ENCODE measurements around the gene TBC1D25.
A peak's percentile ranks its signal among the peaks of the same experiment; 100 is the strongest.

Gene TBC1D25

GRCh38 chrX:48509619-48510018, 29.9 kb upstream of the TBC1D25 start:
- DNase-seq (ENCODE audit: extremely low read depth, low read depth), result no peak
- TF ChIP-seq, protein P1, sequence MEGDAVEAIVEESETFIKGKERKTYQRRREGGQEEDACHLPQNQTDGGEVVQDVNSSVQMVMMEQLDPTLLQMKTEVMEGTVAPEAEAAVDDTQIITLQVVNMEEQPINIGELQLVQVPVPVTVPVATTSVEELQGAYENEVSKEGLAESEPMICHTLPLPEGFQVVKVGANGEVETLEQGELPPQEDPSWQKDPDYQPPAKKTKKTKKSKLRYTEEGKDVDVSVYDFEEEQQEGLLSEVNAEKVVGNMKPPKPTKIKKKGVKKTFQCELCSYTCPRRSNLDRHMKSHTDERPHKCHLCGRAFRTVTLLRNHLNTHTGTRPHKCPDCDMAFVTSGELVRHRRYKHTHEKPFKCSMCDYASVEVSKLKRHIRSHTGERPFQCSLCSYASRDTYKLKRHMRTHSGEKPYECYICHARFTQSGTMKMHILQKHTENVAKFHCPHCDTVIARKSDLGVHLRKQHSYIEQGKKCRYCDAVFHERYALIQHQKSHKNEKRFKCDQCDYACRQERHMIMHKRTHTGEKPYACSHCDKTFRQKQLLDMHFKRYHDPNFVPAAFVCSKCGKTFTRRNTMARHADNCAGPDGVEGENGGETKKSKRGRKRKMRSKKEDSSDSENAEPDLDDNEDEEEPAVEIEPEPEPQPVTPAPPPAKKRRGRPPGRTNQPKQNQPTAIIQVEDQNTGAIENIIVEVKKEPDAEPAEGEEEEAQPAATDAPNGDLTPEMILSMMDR (IDR thresholded peaks at IDR 0.05; ENCODE audit: low read depth, low read length), result no peak

- TF ChIP-seq, protein P1 (IDR thresholded peaks at IDR 0.05; ENCODE audit: low read depth, low read length), result peak; percentile 48
- no peak for DNase-seq (ENCODE audit: extremely low read depth, low read depth)
Measured at GRCh38 chrX:48511560-48511959, 28.0 kb upstream of the TBC1D25 start.

- TF ChIP-seq, protein P1 (IDR thresholded peaks at IDR 0.05; ENCODE audit: low read depth, low read length), result no peak
- no peak for DNase-seq (ENCODE audit: extremely low read depth, low read depth)
Measured at GRCh38 chrX:48512371-48512935, 27.1 kb upstream of the TBC1D25 start.

DNA sequence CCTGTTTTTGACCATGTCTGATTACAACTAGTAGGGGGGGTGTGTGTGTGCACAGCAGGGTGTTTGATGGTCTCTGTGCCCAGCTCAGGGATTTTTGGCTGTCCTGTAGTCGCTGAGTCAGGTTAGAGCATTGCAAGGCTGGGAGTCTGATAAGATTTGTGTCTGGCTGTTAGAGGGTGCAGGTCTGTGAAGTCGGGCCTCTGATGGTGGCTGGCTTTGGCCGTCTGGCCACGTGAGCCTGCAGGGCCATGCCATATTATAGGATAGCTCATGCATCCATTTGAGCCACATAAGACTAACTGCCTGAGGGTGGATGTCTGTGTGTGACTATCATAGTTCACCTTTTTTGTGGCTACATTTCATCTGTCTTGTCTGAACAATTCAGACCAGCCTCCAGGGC, 25.8 kb upstream of the TBC1D25 start:
- DNase-seq (ENCODE audit: extremely low read depth, low read depth), result no peak
- TF ChIP-seq, protein P1 (IDR thresholded peaks at IDR 0.05; ENCODE audit: low read depth, low read length), result no peak

DNA sequence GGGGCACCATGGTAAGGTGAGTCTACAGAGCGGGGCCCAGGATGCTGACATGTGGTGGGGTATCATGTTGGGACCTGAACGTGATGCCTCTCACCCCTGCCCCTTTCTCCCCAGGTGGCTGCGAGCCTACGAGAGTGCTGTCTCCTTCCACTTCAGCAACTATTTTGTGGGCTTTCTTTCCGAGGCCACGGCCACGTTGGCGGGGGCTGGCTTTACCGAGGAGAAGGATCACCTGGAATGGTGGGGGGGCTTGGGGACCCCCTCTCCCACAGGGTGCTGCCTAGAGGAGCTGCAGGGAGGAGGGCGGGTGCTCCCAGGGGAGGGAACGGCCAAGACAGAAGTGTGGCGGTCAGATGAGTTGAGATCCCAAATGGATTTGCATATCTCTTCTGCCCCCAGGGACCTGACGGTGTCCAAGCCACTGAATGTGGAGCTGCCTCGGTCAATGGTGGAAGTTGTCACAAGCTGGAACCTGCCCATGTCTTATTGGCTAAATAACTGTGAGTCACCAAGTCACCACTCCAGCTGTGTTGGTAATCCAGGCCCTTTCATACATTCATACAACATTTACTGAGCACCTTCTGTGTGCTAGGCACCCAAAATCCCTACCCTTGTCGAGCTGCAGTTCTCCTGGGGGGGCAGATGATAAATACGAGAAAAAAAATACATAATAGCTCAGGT, 25.2 kb upstream of the TBC1D25 start:
- TF ChIP-seq, protein P1 (IDR thresholded peaks at IDR 0.05; ENCODE audit: low read depth, low read length), result no peak
- no peak for DNase-seq (ENCODE audit: extremely low read depth, low read depth)

GRCh38 chrX:48514868-48515460, 24.6 kb upstream of the TBC1D25 start:
- TF ChIP-seq, protein P1 (IDR thresholded peaks at IDR 0.05; ENCODE audit: low read depth, low read length), result no peak
- no peak for DNase-seq (ENCODE audit: extremely low read depth, low read depth)

DNA sequence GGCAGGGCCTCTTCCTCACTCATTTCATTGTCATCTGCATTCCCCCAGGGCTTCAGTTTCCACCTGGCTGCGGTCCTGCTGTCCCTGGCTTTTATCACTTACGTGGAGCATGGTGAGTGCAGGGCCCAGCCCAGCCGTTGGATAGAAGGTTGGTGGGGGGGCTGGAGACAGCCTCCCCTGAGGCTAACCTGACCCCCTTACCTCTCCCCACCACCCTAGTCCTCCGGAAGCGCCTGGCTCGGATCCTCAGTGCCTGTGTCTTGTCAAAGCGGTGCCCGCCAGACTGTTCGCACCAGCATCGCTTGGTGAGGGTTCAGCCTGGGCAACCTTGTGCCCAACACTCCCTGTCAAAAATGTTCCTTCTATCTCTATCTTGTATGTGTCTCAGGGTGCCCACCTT, 23.7 kb upstream of the TBC1D25 start:
- TF ChIP-seq, protein P1 (IDR thresholded peaks at IDR 0.05; ENCODE audit: low read depth, low read length), result no peak
- no peak for DNase-seq (ENCODE audit: extremely low read depth, low read depth)

Data from AG09319 (cell line).